GM12864 (cell line): ENCODE data around the gene SYCP2.

ENCODE experiments used
- DNase-seq: peaks from one replicate; pipeline ENCODE4 v3.0.0-alpha.2; 2011; ENCODE audit warnings: low read depth
- H3K4me3 ChIP-seq: 2 replicates; pipeline ENCODE4 v1.5.1; 2011; ENCODE audit warnings: mild to moderate bottlenecking, low read depth, low read length, control low read depth
- CTCF ChIP-seq: IDR thresholded peaks from 2 replicates; pipeline ENCODE4 v1.5.1; 2011; ENCODE audit warnings: low read depth, mild to moderate bottlenecking, moderate library complexity, low read length, control low read depth, inconsistent platforms; ENCODE audit errors: missing control alignments

SYCP2 gene

GRCh38 chr20:59938696-59939051 is 5.2 kb upstream of the SYCP2 start:
- TF ChIP-seq CTCF = no peak
- DNase-seq = no peak
- H3K4me3 ChIP-seq = no peak overlapping the region

GRCh38 chr20:59938221-59938620 is 4.8 kb upstream of the SYCP2 start:
- no peak for TF ChIP-seq CTCF
- DNase-seq = no peak
- H3K4me3 ChIP-seq = no peak overlapping the region

GRCh38 chr20:59937150-59937549 is 3.7 kb upstream of the SYCP2 start:
- DNase-seq = no peak
- TF ChIP-seq CTCF = no peak

GRCh38 chr20:59936409-59936808 is 3.0 kb upstream of the SYCP2 start:
- DNase-seq = no peak
- no peak for TF ChIP-seq CTCF
- no peak overlapping the region for H3K4me3 ChIP-seq

More at GRCh38 chr20:59937150-59937549, 3.7 kb upstream of the SYCP2 start:
- no peak overlapping the region for H3K4me3 ChIP-seq

GRCh38 chr20:59935457-59936185 is 2.2 kb upstream of the SYCP2 start:
- no peak for DNase-seq
- no peak overlapping the region for H3K4me3 ChIP-seq
- TF ChIP-seq CTCF = no peak

- DNase-seq = no peak
- TF ChIP-seq CTCF = peak; percentile 83
- peak overlapping the region; percentile 77 for H3K4me3 ChIP-seq
These were observed 580 bp upstream of the SYCP2 start for GRCh38 chr20:59933849-59934585.
